ENCODE data around the gene FANCI.
A peak's percentile ranks its signal among the peaks of the same experiment; 100 is the strongest.

The FANCI gene

GRCh38 chr15:89205991-89206585, 37.7 kb upstream of the FANCI start:
- Histone ChIP-seq H3K79me2 (ENCODE audit: low read length) (no peaks in the 10 kb centered on the region), H2AFZ (ENCODE audit: low read depth, low read length) (no peak overlapping the region), H3K36me3 (replicated peaks; ENCODE audit: low read depth, low read length) (no peaks in the 10 kb centered on the region), H3K27me3 (ENCODE audit: low read depth, low read length) (no peaks in the 10 kb centered on the region), H3K4me2 (ENCODE audit: low read length) (no peak overlapping the region), H3K27ac (ENCODE audit: low read length) (no peak overlapping the region), H4K20me1 (ENCODE audit: insufficient read depth, low read length) (no peaks in the 10 kb centered on the region), H3K4me1 (ENCODE audit: low read length) (peaks cover 3% of the 10 kb centered on the region; the same call in 1 of the 2 replicates), H3K9me3 (ENCODE audit: insufficient read depth, low read length) (no peaks in the 10 kb centered on the region), H3K4me3 (ENCODE audit: low read length) (no peak overlapping the region), H3K9ac (ENCODE audit: low read length) (no peak overlapping the region)
- TF ChIP-seq CTCF (IDR thresholded peaks at IDR 0.05; ENCODE audit: low read depth, low read length) (no peak), EZH2phosphoT487 (IDR thresholded peaks at IDR 0.05; ENCODE audit: low read depth) (no peak)

- Histone ChIP-seq H3K4me2 (ENCODE audit: low read length) (peak overlapping the region; percentile 81), H3K4me1 (ENCODE audit: low read length) (peaks cover 3% of the 10 kb centered on the region; the same call in 1 of the 2 replicates), H3K9me3 (ENCODE audit: insufficient read depth, low read length) (no peaks in the 10 kb centered on the region), H3K9ac (ENCODE audit: low read length) (peak overlapping the region; percentile 52), H2AFZ (ENCODE audit: low read depth, low read length) (peak overlapping the region; percentile 85), H3K4me3 (ENCODE audit: low read length) (peak overlapping the region; percentile 69), H3K36me3 (replicated peaks; ENCODE audit: low read depth, low read length) (no peaks in the 10 kb centered on the region), H3K79me2 (ENCODE audit: low read length) (no peaks in the 10 kb centered on the region), H4K20me1 (ENCODE audit: insufficient read depth, low read length) (no peaks in the 10 kb centered on the region), H3K27ac (ENCODE audit: low read length) (no peak overlapping the region), H3K27me3 (ENCODE audit: low read depth, low read length) (no peaks in the 10 kb centered on the region)
- peak; percentile 98 for TF ChIP-seq CTCF (IDR thresholded peaks at IDR 0.05; ENCODE audit: low read depth, low read length)
- no peak for TF ChIP-seq EZH2phosphoT487 (IDR thresholded peaks at IDR 0.05; ENCODE audit: low read depth)
Observed at GRCh38 chr15:89206908-89207331, 36.9 kb upstream of the FANCI start.

- no peak for TF ChIP-seq CTCF (IDR thresholded peaks at IDR 0.05; ENCODE audit: low read depth, low read length)
- no peak for TF ChIP-seq EZH2phosphoT487 (IDR thresholded peaks at IDR 0.05; ENCODE audit: low read depth)
- no peaks in the 10 kb centered on the region for H4K20me1 ChIP-seq (ENCODE audit: insufficient read depth, low read length)
- no peak overlapping the region for H2AFZ ChIP-seq (ENCODE audit: low read depth, low read length)
- H3K9me3 ChIP-seq (ENCODE audit: insufficient read depth, low read length) = no peaks in the 10 kb centered on the region
- no peak overlapping the region for H3K4me3 ChIP-seq (ENCODE audit: low read length)
- H3K27me3 ChIP-seq (ENCODE audit: low read depth, low read length) = no peaks in the 10 kb centered on the region
- H3K4me2 ChIP-seq (ENCODE audit: low read length) = no peak overlapping the region
- no peak overlapping the region for H3K9ac ChIP-seq (ENCODE audit: low read length)
- peaks cover 3% of the 10 kb centered on the region; the same call in 1 of the 2 replicates for H3K4me1 ChIP-seq (ENCODE audit: low read length)
- H3K27ac ChIP-seq (ENCODE audit: low read length) = no peak overlapping the region
- no peaks in the 10 kb centered on the region for H3K36me3 ChIP-seq (replicated peaks; ENCODE audit: low read depth, low read length)
- no peaks in the 10 kb centered on the region for H3K79me2 ChIP-seq (ENCODE audit: low read length)
Observed at GRCh38 chr15:89208256-89208655, 35.5 kb upstream of the FANCI start.

GRCh38 chr15:89209057-89209456, 34.7 kb upstream of the FANCI start:
- Histone ChIP-seq H3K79me2 (ENCODE audit: low read length) (no peaks in the 10 kb centered on the region), H3K9ac (ENCODE audit: low read length) (no peak overlapping the region), H3K27ac (ENCODE audit: low read length) (no peak overlapping the region), H3K9me3 (ENCODE audit: insufficient read depth, low read length) (no peaks in the 10 kb centered on the region), H3K4me1 (ENCODE audit: low read length) (peaks cover 3% of the 10 kb centered on the region; the same call in 1 of the 2 replicates), H3K36me3 (replicated peaks; ENCODE audit: low read depth, low read length) (no peaks in the 10 kb centered on the region), H2AFZ (ENCODE audit: low read depth, low read length) (no peak overlapping the region), H3K4me2 (ENCODE audit: low read length) (no peak overlapping the region), H4K20me1 (ENCODE audit: insufficient read depth, low read length) (no peaks in the 10 kb centered on the region), H3K4me3 (ENCODE audit: low read length) (no peak overlapping the region), H3K27me3 (ENCODE audit: low read depth, low read length) (no peaks in the 10 kb centered on the region; the same call in 1 of the 2 replicates)
- TF ChIP-seq EZH2phosphoT487 (IDR thresholded peaks at IDR 0.05; ENCODE audit: low read depth) (no peak), CTCF (IDR thresholded peaks at IDR 0.05; ENCODE audit: low read depth, low read length) (no peak)

All from OCI-LY3 (cell line).